ENCODE data around the gene MAPK6.
"Not testable (repeated sequence)": the region's sequence is repeated elsewhere in the genome, so short reads cannot be mapped to it uniquely, and the experiment has no call there.

The MAPK6 gene

GRCh38 chr15:52018693-52019393 lies at the start of gene MAPK6:
TSS of gene MAPK6 (plus strand) at chr15:52019219. CDS start at chr15:52046461, 27,242 bp downstream.
- peak; percentile 82 for DNase-seq (ENCODE audit: low read depth)

GRCh38 chr15:51969728-51970127 lies 49.3 kb upstream of the MAPK6 start:
- DNase-seq (ENCODE audit: low read depth): no peak

GRCh38 chr15:51970132-51970817 lies 48.7 kb upstream of the MAPK6 start:
- no peak for DNase-seq (ENCODE audit: low read depth)

- no peak for DNase-seq (ENCODE audit: low read depth)
Observed at GRCh38 chr15:51971032-51971374, 48.0 kb upstream of the MAPK6 start.

DNA sequence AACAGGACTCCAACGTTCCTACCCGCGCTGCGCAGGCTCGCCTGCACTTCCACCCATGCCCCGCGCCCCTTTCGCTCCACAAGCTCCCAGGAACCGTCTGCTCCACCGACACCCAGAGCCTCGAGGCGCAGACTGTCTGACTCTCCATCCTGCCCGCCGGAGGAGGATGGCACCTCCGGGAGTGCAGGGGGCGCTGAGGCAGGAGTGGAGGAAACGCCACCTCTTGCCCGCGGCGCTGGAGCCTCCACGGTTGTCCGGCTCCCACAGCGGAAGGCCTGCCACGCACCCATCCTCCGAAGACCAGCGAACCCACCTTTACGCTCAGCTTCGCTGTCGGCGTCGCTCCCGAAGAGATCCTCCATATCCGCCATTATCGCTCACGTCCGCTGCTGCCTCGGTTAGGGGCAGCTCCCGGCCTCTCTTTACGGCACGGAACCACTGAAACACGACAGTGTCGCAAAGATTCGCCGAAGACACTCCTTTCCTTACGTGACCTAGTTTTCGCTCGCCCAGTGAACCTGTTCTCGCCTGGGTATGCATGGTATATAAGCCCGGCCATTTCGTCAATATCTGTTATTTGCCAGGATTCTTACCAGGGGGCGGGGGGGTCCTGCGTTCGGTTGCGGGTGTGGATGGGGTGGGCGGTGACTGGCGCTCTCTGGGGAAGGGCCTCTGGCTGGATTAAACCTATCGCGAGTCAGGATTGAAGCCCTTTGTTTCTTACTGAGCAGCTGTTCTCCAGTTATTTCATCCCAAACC lies 47.5 kb upstream of the MAPK6 start, which contains the start of gene LEO1:
TSS of gene LEO1 (minus strand) at position 404 of the 759 bp plus-strand sequence. CDS start at position 371, 33 bp downstream.
- DNase-seq (ENCODE audit: low read depth): peak; percentile 70

DNA sequence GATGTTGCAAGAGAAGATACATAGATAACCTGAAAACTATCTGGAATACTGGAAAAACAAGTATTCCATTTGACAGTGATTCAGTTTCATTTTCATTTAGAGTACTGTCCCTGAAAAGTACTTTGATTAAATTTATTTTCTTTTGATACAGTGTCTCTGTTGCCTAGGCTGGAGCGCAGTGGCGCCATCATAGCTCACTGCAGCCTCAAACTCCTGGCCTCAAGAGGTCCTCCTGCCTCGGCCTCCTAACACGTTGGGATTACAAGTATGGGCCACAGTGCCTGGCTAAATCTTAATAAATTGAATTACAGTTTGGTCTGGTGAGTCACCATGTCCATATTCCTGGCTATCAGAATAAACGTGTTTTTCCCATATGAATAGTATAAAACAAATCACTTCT lies 45.8 kb upstream of the MAPK6 start:
- no peak for DNase-seq (ENCODE audit: low read depth)

DNA sequence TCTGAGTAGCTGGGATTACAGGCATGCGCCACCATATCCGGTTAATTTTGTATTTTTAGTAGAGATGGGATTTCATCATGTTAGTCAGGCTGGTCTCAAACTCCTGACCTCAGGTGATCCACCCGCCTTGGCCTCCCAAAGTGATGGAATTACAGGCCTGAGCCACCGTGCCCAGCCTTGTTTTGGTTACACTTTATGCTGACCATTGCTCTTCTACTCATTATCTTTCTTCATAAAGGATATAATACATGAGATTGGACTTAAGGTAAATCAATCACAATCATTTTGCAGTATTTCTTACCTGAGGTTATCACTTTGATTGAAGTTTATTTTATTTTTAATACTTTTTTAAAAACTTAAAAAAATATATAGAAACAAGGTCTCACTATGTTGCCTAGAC lies 45.2 kb upstream of the MAPK6 start:
- DNase-seq (ENCODE audit: low read depth): no peak

- no peak for DNase-seq (ENCODE audit: low read depth)
Observed at GRCh38 chr15:51982013-51982769, 36.8 kb upstream of the MAPK6 start.

DNA sequence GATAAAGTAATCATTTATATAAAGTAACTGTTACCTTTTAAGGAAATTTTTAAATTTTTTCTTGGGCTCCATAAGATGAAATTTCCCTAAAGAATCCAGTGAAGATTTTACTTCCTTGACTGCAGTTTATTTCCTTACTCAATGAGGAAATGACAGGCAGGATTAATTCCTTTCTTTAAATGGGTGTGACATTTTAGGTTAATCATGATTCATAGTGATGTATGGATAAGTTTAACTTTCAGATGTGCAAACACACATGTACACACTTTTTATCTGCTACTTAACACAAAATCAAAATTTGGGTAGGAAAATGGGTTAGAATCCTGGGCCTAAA lies 36.3 kb upstream of the MAPK6 start:
- no peak for DNase-seq (ENCODE audit: low read depth)

DNA sequence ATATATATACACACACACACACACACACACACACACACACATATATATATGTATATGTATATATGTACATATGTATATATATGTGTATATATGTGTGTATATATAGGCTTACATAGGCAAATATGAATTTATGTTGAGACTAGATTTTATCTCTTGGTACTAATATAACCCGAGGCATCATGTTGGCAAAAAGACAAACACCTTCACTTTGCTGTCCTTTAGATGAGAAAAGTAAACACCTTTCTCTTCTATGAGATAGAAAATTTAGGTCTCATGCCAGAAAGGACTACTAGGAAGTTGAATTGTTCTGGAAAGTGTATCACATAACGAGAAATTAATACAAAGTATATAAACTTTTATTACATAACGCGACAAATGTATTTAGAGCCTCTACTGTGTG lies 27.9 kb upstream of the MAPK6 start:
- no peak for DNase-seq (ENCODE audit: low read depth)

GRCh38 chr15:51992953-51993352 lies 26.1 kb upstream of the MAPK6 start:
- no peak for DNase-seq (ENCODE audit: low read depth)

GRCh38 chr15:52002351-52002750 lies 16.7 kb upstream of the MAPK6 start:
- DNase-seq (ENCODE audit: low read depth): no peak

- DNase-seq (ENCODE audit: low read depth): not testable (repeated sequence)
Observed at GRCh38 chr15:52003089-52003488, 15.9 kb upstream of the MAPK6 start.

DNA sequence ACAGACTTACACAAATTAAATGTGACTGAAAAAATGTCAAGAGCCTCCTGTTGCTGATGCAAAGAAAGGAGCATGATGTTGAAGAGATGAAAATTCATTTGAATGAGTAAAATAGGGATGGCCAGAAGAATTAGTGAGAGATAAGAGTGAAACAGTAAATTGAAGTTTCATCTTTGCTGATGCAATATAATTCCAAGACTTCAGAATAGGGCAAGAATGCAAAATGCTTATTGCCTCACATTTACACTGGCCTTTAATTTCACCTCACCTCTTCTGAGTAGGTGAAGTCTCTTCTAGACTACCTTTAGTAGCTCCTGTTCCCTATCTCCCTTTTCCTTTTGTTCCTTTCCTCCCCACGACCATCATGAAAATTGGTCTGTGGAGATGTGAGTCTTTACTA lies 15.3 kb upstream of the MAPK6 start:
- DNase-seq (ENCODE audit: low read depth): no peak

GRCh38 chr15:52004806-52005205 lies 14.2 kb upstream of the MAPK6 start:
- DNase-seq (ENCODE audit: low read depth): no peak

- DNase-seq (ENCODE audit: low read depth): no peak
Observed at GRCh38 chr15:52005748-52006701, 13.0 kb upstream of the MAPK6 start.

GRCh38 chr15:52006702-52007340 lies 12.2 kb upstream of the MAPK6 start:
- DNase-seq (ENCODE audit: low read depth): no peak

GRCh38 chr15:52008359-52008697 lies 10.7 kb upstream of the MAPK6 start:
- no peak for DNase-seq (ENCODE audit: low read depth)

DNA sequence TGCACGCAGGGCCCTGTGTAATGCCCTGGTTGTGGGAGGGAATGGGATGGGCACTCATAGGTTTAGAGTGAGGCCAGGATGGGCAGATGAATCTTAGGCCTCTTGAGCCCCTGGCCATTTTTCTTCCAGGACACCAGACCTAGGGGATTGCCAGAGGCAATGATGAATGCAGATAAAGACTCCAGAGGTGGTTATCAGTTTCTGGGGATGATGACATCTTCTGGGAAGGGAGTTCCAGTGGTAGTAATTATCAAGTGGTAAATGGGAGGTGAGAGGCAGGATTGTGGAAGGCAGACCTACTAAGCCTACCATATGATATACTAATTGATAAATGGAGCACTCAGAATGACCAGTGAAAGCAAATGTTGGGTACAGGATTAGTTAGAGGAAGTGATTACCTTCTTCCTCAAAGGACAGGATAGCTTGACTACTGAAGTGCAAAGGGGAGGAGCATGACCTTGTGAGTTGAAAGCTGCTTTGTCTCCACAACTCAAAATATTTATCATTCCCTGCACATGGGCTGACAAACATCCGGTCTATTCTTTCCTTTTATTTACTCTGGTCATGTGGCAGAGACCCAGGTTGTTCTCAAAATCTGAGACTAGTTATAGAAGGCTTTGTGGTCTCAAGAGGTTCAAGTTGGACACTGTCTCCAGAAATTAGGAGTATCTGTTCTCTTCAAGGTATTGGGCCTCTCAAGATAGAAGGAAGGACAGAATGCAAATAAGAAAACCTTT lies 10.2 kb upstream of the MAPK6 start:
- DNase-seq (ENCODE audit: low read depth): no peak

All from stimulated activated CD8-positive, alpha-beta memory T cell treated with anti-CD3 and anti-CD28 coated beads, Interleukin-15, amount 100 ng/mL, for 1 hour (primary cell).